Activated T-cell treated with anti-CD3 and anti-CD28 coated beads, Interleukin-2, amount 50 U/mL, for 72 hours (primary cell): Measurements from ENCODE around the gene DAP. TPM values are rescaled to one million over a fixed set of nuclear protein-coding genes. Genes with fewer than 3 reads are reported as not detected.
A peak's percentile ranks its signal among the peaks of the same experiment; 100 is the strongest.

ENCODE experiments used
- ATAC-seq, 2 donors: fragments of 150-1000 bp; cut with Tn5 transposase; replicated peaks in 1 of 2; 2 replicates each; pipeline ENCODE4 v1.10.0; 2021; ENCODE audit warnings: moderate library complexity in 2 of 2, mild to moderate bottlenecking in 1 of 2
- DNase-seq, 2 donors: peaks; one replicate each; pipeline ENCODE4 v3.0.0; 2021 to 2022; ENCODE audit warnings: mixed read lengths in 1 of 2
- H3K27ac Mint-ChIP-seq: one replicate; pipeline ENCODE4 v1.8.0; 2022; ENCODE audit warnings: mild to moderate bottlenecking, moderate library complexity, mixed read lengths
- H3K27me3 Mint-ChIP-seq: one replicate; pipeline ENCODE4 v1.8.0; 2022; ENCODE audit warnings: low read depth, mixed read lengths
- H3K36me3 Mint-ChIP-seq, 2 donors: one replicate each; pipeline ENCODE4 v1.8.0; 2022; ENCODE audit warnings: mixed read lengths in 2 of 2, mild to moderate bottlenecking in 1 of 2; ENCODE audit not compliant: insufficient read depth in 2 of 2
- H3K4me1 Mint-ChIP-seq: one replicate; pipeline ENCODE4 v1.8.0; 2022; ENCODE audit warnings: low read depth, mixed read lengths
- H3K4me3 Mint-ChIP-seq, 2 donors: one replicate each; pipeline ENCODE4 v1.8.0; 2022; ENCODE audit warnings: mild to moderate bottlenecking in 2 of 2, mixed read lengths in 2 of 2, moderate library complexity in 2 of 2
- H3K9me3 Mint-ChIP-seq, 2 donors: one replicate each; pipeline ENCODE4 v1.8.0; 2022; ENCODE audit warnings: mixed read lengths in 2 of 2
- total RNA-seq, 2 donors: library from RNA; stranded (reverse); gene quantifications; one replicate each; pipeline ENCODE4 v1.2.3, GENCODE V29; 2022

The DAP gene
- total RNA-seq, 2 donors from 2014 or later, result 55.9 to 61.6 TPM

DNA sequence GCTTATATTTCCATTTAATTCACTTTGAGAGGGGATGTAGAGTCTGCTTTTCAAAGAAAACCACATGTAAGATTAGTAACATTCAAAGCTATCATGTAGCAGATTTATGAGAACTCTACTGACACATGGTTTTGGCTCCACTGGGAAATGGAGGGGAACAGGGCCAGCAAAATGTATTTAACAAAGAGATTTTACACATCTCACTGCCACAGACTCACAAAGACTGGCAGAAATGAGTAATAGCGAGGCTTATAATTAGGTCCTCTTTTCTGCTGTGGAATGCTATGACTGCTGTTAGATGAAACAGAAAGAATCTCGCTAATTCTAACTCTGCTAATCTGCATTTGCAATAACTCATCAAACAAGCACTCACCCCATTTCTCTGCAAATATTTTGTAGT lies 4.5 kb downstream of the DAP start:
- Mint-ChIP-seq H3K36me3 (peaks cover 1 to 6% of the 10 kb centered on the region in 2 donors), H3K27me3 (no peaks in the 10 kb centered on the region), H3K4me3 (peak overlapping the region in 1 of 2 donors; percentile 21), H3K4me1 (peaks cover 51% of the 10 kb centered on the region), H3K27ac (peak overlapping the region; percentile 28), H3K9me3 (no peaks in the 10 kb centered on the region)
- DNase-seq (no peak), ATAC-seq (no peak)

DNA sequence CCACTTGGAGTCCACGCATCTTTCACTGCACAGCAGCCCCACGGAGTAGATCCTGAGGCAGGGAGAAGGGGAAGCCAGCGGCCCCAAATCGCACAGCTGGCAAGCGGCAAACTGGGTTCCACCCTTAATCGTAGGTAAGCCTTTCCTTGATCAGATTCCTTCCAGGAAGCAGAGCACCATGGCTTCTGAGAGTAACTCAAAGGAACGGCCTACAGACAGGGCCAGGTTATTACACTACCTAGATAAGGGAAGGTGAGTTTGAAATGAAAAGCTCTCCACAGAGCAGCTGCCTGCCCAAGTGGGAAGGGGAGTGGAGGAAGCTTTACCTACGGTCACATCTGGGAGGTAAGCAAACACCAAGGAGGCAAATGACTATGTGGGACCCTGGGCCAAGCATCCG lies 7.9 kb downstream of the DAP start:
- peaks cover 31% of the 10 kb centered on the region for H3K4me1 Mint-ChIP-seq
- ATAC-seq, result no peak
- no peak overlapping the region for H3K4me3 Mint-ChIP-seq
- no peaks in the 10 kb centered on the region for H3K27me3 Mint-ChIP-seq
- no peak for DNase-seq
- no peak overlapping the region for H3K27ac Mint-ChIP-seq
- peaks cover 3 to 6% of the 10 kb centered on the region in 2 donors for H3K36me3 Mint-ChIP-seq
- H3K9me3 Mint-ChIP-seq, result no peaks in the 10 kb centered on the region

DNA sequence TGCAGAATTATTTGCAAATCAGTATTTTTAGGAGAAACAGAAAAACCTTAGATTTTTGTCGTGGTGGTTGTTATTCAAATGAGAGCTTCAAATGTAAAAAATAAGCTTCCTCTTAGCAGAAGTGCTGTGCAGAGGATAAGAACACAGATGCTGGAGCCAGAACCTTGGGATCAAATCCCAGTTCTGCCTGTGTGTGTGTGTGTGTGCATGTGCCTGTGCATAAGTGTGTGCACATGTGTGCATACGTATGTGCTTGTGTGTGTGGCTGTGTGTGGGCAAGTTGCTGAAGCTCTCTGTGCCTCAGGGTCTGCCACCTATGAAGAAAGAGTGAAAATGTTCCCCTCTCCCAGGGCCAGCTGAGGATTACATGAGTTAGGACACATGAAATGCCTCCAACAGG lies 8.6 kb downstream of the DAP start:
- no peak for ATAC-seq
- H3K36me3 Mint-ChIP-seq, result peaks cover 3 to 7% of the 10 kb centered on the region in 2 donors
- no peak overlapping the region for H3K27ac Mint-ChIP-seq
- H3K27me3 Mint-ChIP-seq, result no peaks in the 10 kb centered on the region
- H3K9me3 Mint-ChIP-seq, result no peaks in the 10 kb centered on the region
- H3K4me1 Mint-ChIP-seq, result peaks cover 24% of the 10 kb centered on the region
- no peak for DNase-seq
- no peak overlapping the region for H3K4me3 Mint-ChIP-seq

DNA sequence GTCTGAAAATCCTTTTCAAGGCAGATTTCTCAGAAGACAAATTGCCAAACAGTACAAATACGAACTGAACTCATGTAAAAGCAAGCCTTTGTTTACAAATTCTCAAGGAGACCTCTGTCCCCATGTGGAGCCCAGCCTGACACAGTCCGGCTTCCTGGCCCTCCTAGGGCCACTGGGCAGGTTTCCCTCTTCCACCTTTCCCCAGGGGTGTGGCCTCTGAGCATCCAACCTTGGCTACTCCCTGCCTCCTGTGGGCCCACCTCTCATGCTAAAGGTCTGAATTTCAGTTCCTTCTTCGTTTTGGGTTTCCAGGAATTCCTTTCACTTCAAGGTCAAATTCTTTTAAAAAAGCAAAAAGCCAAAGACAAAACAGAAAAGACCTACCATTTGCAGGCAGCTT lies 10.1 kb downstream of the DAP start:
- peaks cover 3 to 9% of the 10 kb centered on the region in 2 donors for H3K36me3 Mint-ChIP-seq
- no peaks in the 10 kb centered on the region for H3K9me3 Mint-ChIP-seq
- DNase-seq (no peak), ATAC-seq (no peak)
- no peak overlapping the region for H3K4me3 Mint-ChIP-seq
- H3K4me1 Mint-ChIP-seq, result peaks cover 9% of the 10 kb centered on the region
- no peak overlapping the region for H3K27ac Mint-ChIP-seq
- no peaks in the 10 kb centered on the region for H3K27me3 Mint-ChIP-seq

DNA sequence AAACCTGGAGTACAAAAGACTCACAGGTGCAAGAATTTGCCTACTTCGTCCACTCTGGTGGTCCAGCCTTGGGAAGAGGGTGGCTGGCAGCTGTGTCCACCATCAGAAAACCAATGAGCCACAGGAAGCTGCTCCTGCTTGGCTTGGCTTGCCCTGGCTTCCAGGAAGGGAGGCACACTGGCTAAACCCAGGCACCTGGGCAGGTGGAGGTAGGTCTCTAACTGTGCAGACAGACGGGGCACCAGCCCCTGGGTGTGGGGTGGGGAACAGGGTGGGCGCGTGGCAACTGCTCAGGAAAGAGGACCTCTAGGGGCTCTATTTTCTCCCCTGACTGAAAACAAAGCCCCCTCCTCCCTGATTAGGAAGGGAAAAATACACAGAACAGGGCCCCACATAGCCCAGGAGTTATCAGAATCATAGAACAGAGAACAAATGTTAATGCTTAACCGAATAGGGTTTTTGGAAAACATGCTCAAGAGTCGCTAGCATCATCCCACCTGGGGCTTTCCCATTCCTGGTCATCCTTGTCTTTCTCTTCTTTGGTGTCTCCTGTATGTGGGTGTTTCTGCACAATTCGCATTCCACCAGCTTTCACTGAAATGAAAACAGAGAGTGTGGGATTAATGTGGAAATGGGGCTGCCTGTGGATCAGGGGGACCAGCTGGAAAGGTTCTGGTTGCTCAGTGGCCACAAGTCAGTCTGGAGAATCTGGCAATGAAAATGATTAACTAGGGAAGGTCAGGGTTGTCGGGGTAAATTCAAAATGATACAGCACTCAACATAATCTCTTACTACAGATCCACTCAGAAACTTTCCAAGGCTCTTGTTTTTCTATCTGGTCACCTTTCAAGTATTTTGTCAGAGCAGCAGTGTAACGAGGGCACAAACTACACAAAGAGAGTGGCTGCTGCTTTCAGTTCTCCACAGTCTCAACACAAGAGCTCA lies 13.1 kb downstream of the DAP start:
- no peak for DNase-seq
- Mint-ChIP-seq H3K36me3 (peaks cover 8 to 11% of the 10 kb centered on the region in 2 donors), H3K27me3 (no peaks in the 10 kb centered on the region), H3K27ac (no peak overlapping the region), H3K4me3 (no peak overlapping the region), H3K9me3 (no peaks in the 10 kb centered on the region), H3K4me1 (no peaks in the 10 kb centered on the region)
- ATAC-seq, result no peak

DNA sequence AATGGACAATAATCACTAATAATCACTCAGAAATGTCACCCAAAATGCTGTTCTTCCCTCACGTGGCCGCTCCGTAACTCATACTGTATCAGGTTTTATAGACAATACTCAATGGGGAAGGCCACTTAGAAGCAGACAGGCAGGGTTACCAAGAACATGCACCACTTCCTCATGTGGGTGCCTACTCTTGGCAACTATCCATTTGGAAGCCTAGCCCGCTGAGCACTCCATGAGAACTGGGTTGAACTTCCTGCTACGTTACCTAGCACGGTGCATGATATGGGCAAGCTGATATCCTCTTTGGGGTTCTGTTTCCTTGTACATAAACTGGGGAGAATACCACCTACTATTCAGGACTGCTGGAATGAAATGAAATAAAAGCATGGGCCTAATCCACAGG lies 14.3 kb downstream of the DAP start:
- Mint-ChIP-seq H3K27ac (no peak overlapping the region), H3K27me3 (no peaks in the 10 kb centered on the region), H3K36me3 (peaks cover 10 to 13% of the 10 kb centered on the region in 2 donors), H3K9me3 (no peaks in the 10 kb centered on the region), H3K4me3 (no peak overlapping the region), H3K4me1 (no peaks in the 10 kb centered on the region)
- ATAC-seq (no peak), DNase-seq (no peak)

DNA sequence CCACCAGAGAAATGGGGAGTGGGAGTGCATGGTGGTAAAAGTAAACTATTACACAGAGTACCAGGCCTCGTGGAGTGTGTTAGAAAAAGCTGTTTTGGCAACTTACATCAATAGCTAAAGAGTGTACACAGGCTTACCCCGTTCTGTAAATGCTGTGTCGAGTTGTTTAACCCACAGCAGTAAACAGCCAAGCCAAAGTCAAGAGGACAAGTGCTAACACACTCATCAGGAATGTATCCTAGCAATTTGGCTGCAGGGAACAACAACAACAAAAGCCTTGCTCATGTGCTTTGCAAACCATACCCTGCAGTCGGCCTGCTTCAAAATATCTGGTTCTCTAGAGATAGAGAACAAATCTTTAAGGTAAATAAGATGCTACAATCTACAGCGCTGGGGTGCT lies 15.9 kb downstream of the DAP start:
- Mint-ChIP-seq H3K4me1 (no peaks in the 10 kb centered on the region), H3K4me3 (no peak overlapping the region), H3K9me3 (peaks cover 0 to 4% of the 10 kb centered on the region in 2 donors), H3K36me3 (peaks cover 12 to 26% of the 10 kb centered on the region in 2 donors), H3K27me3 (no peaks in the 10 kb centered on the region), H3K27ac (no peak overlapping the region)
- DNase-seq, result no peak
- no peak for ATAC-seq

DNA sequence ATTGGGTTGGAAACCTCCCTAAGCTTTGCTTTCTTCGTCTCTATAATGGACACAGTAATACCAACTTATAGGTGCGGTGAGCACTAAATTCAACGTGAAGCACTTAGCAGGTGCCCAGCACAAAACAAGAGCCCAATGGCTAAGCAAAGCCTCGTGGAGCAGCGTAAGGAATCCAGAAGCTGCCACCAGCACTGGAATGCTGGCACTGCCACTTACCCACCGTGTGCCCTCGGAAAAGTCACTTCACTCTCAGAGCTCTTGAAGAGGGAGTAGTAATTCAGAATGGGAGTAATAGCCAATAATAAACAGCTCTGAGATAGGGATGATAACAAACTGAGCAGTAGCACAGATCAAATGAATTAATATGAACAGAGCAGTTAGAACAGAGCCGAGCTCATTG lies 16.4 kb downstream of the DAP start:
- Mint-ChIP-seq H3K27me3 (no peaks in the 10 kb centered on the region), H3K4me3 (no peak overlapping the region), H3K4me1 (no peaks in the 10 kb centered on the region), H3K36me3 (peaks cover 14 to 31% of the 10 kb centered on the region in 2 donors), H3K27ac (no peak overlapping the region), H3K9me3 (peaks cover 0 to 6% of the 10 kb centered on the region in 2 donors)
- no peak for ATAC-seq
- no peak for DNase-seq

DNA sequence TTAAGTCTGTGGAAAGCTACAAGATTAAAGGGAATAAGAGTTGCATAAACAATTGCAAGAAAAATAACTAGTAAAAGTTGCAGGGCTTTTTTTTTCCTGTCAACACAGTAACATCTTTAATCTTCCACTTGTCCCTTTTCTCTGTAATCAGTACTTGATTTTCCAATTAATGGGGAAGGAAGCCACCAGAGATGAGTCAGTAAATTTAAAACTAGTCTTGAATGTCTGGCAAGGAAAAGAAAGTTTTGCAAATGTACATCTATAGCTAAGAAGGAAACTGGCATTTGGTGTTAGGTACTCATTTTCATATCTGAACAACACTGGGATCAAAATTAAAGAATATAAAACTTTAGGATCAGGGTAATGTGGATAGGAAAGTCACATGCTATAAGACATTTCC lies 17.1 kb downstream of the DAP start:
- H3K4me3 Mint-ChIP-seq, result no peak overlapping the region
- ATAC-seq, result no peak
- H3K4me1 Mint-ChIP-seq, result no peaks in the 10 kb centered on the region
- no peak overlapping the region for H3K27ac Mint-ChIP-seq
- no peaks in the 10 kb centered on the region for H3K27me3 Mint-ChIP-seq
- DNase-seq, result no peak
- H3K9me3 Mint-ChIP-seq, result peaks cover 0 to 6% of the 10 kb centered on the region in 2 donors
- peaks cover 14 to 33% of the 10 kb centered on the region in 2 donors for H3K36me3 Mint-ChIP-seq

DNA sequence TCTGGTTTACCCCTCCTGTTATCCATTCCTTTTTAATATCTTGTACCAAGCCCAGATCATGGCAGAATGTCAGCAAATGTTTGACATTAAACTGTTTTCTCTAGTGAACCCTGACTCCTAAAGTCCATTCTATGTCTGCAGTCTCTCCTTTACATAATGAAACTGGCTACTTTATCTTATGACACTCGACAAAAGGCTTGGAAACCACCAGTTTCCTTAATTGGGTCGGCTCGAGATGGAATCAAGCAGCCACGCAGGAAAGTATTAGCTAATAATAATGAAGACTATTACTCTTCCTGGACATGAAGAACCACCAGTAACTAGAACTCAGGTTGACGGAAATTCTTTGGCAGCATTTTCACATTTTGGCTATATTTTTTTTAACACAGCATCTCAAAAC lies 17.5 kb downstream of the DAP start:
- H3K36me3 Mint-ChIP-seq, result peaks cover 17 to 36% of the 10 kb centered on the region in 2 donors
- H3K4me1 Mint-ChIP-seq, result peaks cover 2% of the 10 kb centered on the region
- ATAC-seq (no peak), DNase-seq (no peak)
- peaks cover 0 to 6% of the 10 kb centered on the region in 2 donors for H3K9me3 Mint-ChIP-seq
- H3K27ac Mint-ChIP-seq, result no peak overlapping the region
- H3K4me3 Mint-ChIP-seq, result no peak overlapping the region
- no peaks in the 10 kb centered on the region for H3K27me3 Mint-ChIP-seq

DNA sequence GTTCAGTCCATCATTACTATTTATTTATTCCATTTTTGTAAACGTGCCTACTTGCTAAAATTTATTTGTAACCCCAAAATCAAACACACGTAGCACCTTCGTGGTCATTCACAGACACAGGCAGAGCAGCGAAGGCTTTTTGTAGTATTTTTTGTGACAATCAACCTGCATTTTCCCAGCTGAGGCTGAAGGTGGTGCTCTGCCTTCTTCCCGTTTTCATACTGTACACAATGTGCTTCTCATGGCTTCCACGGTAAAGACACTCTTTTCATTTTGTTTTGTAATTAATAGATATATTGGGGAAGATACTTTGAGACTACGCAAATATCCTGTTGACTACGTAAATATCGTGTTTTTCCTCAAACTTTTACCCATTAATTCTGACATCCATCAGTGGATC lies 19.4 kb downstream of the DAP start:
- H3K27ac Mint-ChIP-seq, result no peak overlapping the region
- DNase-seq, result no peak
- no peak overlapping the region for H3K4me3 Mint-ChIP-seq
- ATAC-seq, result no peak
- H3K36me3 Mint-ChIP-seq, result peaks cover 20 to 36% of the 10 kb centered on the region in 2 donors
- H3K4me1 Mint-ChIP-seq, result peaks cover 9% of the 10 kb centered on the region
- no peaks in the 10 kb centered on the region for H3K27me3 Mint-ChIP-seq
- peaks cover 0 to 6% of the 10 kb centered on the region in 2 donors for H3K9me3 Mint-ChIP-seq

DNA sequence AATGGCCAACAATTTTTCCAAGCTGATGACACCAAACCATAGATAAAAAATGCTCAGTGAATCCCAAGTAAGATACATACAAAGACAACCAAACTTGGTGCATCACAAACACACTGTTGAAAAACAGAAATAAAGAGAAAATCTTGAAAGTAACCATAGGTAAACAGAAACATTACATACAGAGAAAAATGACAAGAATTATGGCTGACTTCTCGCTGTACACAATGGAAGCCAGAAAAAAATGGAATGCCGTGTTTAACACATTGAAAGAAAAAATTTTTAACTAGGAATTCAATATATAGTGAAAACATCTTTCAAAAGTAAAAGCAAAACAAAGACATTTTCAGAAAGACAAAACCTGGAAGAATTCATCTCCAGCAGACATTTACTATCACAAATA lies 20.6 kb downstream of the DAP start:
- H3K36me3 Mint-ChIP-seq, result peaks cover 18 to 36% of the 10 kb centered on the region in 2 donors
- H3K27me3 Mint-ChIP-seq, result no peaks in the 10 kb centered on the region
- H3K9me3 Mint-ChIP-seq, result peaks cover 0 to 6% of the 10 kb centered on the region in 2 donors
- DNase-seq (no peak), ATAC-seq (no peak)
- no peak overlapping the region for H3K27ac Mint-ChIP-seq
- peaks cover 9% of the 10 kb centered on the region for H3K4me1 Mint-ChIP-seq
- H3K4me3 Mint-ChIP-seq, result no peak overlapping the region

DNA sequence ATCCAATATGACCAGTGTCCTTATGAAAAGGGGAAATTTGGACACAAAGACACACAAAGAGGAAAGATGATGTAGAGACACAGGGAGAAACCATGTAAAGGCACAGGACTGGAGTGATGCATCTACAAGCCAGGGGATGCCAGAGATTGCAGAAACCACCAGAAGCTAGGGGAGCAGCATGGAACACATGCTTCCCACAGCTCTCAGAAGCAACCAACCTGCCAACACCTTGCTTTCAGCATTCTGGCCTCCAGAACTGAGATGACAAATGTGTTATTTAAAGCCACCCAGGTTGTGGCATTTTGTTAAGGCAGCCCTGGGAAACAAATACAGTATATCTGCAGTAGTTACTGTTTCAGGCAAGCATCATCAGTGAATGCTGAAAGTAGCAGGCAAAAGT lies 23.2 kb downstream of the DAP start:
- no peak overlapping the region for H3K4me3 Mint-ChIP-seq
- DNase-seq, result no peak
- no peak for ATAC-seq
- peaks cover 13% of the 10 kb centered on the region for H3K4me1 Mint-ChIP-seq
- no peak overlapping the region for H3K27ac Mint-ChIP-seq
- H3K36me3 Mint-ChIP-seq, result peaks cover 13 to 29% of the 10 kb centered on the region in 2 donors
- peaks cover 0 to 6% of the 10 kb centered on the region in 2 donors for H3K9me3 Mint-ChIP-seq
- H3K27me3 Mint-ChIP-seq, result no peaks in the 10 kb centered on the region

DNA sequence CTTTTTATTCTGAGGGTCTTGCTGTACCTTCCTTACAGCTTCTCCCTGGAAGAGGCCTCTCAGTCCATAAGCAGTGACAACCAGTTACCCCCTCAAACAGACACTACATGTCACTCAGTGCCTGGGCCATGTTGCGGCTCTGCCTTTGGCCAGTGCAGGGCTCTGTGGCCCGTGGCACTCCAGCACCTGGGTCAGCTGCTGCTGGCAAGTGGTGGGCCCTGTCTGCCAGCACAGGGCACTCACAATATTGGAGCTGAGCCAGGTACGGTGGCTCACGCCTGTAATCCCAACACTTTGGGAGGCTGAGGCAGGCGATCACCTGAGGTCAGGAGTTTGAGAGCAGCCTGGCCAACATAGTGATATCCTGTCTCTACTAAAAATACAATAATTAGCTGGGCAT lies 24.2 kb downstream of the DAP start:
- H3K27me3 Mint-ChIP-seq, result no peaks in the 10 kb centered on the region
- no peak overlapping the region for H3K4me3 Mint-ChIP-seq
- peaks cover 19% of the 10 kb centered on the region for H3K4me1 Mint-ChIP-seq
- ATAC-seq (no peak), DNase-seq (no peak)
- H3K36me3 Mint-ChIP-seq, result peaks cover 12 to 33% of the 10 kb centered on the region in 2 donors
- no peak overlapping the region for H3K27ac Mint-ChIP-seq
- peaks cover 0 to 6% of the 10 kb centered on the region in 2 donors for H3K9me3 Mint-ChIP-seq
